Effector CD8-positive, alpha-beta T cell (primary cell): ENCODE results near the gene NAPG.
"Not testable (repeated sequence)": the region's sequence is repeated elsewhere in the genome, so short reads cannot be mapped to it uniquely, and the experiment has no call there.

Experiments
- DNase-seq: peaks from one replicate; lab custom pipeline; 2025; lab: John Stamatoyannopoulos, UW

Gene NAPG

GRCh38 chr18:10579079-10579867 lies 53.4 kb downstream of the NAPG start:
- no peak for DNase-seq

GRCh38 chr18:10580215-10580614 lies 54.4 kb downstream of the NAPG start:
- DNase-seq, result no peak

GRCh38 chr18:10585260-10585659 lies 59.4 kb downstream of the NAPG start:
- DNase-seq, result no peak

DNA sequence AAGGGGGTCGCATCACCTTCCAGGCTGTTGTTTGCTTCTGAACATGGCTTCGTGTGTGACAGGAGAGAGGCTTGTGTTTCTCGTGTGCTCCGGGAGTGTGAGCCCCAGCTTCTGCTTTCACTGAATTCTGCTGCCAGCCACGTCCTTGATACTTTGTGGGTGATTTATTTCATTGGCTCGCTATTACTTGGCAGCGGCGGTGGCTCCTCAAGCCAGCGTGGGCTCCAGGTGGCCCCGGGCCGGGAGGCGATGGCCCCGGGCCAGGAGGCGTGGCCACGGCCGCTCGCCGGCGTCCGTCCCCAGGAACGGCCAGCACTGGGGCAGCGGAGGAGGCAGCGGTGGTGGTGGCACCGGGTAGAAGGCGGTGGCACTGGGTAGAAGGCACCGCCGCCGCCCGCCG lies 63.1 kb downstream of the NAPG start:
- no peak for DNase-seq

GRCh38 chr18:10590412-10590811 lies 64.6 kb downstream of the NAPG start:
- DNase-seq, result no peak

- no peak for DNase-seq
Observed at GRCh38 chr18:10591896-10592295, 66.1 kb downstream of the NAPG start.

GRCh38 chr18:10593366-10594022 lies 67.7 kb downstream of the NAPG start:
- not testable (repeated sequence) for DNase-seq

DNA sequence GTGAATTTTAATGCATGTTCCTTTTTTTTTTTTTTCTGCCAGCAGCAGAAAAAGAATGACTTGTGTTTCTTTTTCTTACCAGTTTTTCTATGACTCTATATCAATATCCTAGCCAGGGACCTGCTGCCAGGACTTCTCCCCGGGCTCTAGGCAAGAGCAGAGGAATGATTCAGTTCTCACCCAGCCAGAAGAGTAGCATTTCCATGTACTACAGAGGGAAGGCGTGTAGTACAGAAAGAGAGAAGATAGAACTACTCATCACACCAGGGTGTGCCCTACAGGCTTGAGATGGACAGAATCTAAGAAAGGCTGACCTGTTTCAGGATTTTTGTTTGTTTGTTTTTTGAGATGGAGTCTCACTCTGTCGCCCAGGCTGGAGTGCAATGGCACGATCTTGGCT lies 70.1 kb downstream of the NAPG start:
- not testable (repeated sequence) for DNase-seq

DNA sequence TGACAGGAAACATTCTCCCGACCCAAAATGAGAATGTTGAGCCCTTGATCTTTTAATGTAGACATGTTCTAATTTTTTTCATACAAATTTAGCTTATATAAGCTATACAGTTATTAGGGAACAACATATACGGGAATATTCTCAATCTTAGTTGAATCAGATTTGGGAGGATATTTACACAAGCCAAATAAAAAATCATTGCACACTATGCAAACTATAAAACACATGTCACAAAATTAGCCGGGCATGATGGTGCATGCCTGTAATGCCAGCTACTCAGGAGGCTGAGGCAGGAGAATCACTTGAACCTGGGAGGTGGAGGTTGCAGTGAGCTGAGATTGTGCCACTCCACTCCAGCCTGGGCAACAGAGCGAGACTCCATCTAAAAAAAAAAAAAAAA lies 71.9 kb downstream of the NAPG start:
- not testable (repeated sequence) for DNase-seq

DNA sequence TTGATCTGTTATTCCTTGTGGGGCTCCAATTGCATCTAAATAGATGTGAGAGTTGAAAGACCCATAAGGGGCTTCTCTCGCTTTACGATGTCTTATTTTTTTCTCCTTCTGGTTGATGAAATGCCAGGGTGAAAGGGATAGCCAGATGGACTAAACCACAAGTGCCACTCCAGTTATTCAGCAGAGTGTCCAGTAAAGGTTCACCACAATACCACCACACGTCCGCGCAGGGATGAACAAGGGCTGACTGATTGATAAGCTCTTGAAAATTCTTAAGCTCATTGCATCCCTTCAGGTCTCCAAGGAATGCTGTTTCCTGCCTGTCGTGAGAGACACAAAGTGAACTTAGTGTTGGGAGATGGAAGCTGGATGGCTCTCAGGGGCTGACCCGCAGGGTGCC lies 74.9 kb downstream of the NAPG start:
- DNase-seq, result not testable (repeated sequence)
